HG02798 (cell line): ENCODE data around the gene LINC01488.

ENCODE experiments used
- ATAC-seq: cut with Tn5 transposase; IDR thresholded peaks from one replicate; pipeline ENCODE4 v1.9.1; 2021; ENCODE audit warnings: mild to moderate bottlenecking; ENCODE audit not compliant: unreplicated experiment, poor library complexity

LINC01488 gene

DNA sequence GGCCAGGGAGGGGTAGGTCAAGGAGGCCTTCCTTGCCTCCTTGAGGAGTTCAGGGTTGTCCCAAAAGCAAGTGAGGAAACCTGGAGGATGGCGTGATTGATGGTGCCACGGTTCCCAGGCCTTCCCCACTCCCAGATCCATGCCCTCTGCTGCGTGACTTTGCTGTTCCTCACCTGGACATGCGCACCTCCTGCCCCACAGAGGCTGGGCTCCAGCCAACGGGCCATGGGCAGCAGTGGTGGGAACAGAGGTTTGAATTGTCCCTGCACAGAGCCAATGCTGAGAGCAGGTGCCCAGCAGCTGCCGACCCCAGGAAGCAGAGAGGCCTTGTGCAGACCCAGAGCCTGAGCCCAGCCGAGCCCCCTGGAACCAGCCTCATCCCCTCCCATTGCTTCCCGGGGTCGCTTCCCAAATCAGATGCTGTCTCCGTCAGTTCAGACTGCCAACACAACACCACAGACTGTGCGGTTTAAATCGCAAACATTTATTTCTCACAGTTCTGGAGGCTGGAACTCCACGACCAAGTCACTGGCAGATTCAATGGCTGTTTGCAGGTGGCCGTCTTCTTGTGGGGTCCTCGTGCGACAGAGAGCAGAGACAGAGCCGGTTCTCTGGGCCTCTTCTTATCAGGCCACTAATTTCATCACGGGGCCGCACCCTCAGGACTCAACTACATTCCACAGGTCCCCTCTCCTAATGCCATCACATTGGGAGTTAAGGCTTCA is 6.2 kb upstream of the LINC01488 start:
- no peak for ATAC-seq

DNA sequence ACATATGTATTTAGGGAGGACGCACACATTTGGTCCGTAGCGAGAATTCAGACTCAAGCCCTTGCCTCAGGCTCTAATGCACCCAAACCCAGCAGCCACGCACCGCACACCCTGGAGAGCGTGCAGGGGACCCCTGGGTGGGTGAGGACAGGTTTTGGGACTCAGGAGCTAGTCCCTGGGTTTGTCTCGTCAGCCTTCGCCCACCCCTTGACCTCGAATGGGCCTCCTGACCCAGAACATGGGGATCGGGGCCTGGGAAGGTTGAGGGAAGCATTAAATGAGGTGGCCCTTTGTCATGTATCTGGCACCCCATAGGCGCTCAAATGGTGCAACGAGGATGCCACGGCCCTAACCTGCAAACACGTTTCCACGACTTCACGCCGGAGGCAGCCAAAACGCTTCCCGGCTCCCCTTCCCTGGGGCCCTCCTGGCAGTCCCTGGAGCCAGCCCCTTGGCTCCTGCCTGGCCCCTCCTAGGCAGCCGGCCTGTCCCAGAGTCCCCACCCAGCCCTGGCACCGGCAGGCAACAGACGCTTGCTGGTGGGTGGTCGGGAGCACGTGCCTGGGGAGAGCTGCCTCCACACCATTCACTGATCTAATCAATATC is 5.5 kb upstream of the LINC01488 start:
- no peak for ATAC-seq

DNA sequence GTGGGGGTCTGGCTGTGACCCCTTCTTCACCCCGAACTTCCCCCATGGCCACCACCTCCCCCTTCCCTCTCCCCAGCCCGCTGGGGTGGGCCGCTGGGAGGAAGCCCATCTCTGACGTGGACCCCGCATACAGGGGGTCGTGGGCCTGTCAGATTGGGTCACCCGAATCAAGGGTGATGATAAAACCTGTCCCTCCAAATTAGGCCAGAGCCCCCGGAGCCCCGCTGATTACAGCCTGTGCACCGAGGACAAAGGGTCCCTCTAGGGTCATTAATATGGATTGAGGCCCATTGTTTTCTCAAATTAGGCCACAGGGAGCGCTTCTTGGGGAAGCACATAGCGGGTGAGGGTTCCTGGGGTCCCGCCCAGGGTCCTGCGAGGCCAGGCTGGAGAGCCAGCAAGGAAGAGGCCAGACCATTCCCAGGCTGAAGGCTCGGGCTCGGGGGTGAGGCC is 4.9 kb upstream of the LINC01488 start:
- ATAC-seq = no peak

GRCh38 chr11:69477086-69477485 is 4.4 kb upstream of the LINC01488 start:
- no peak for ATAC-seq

DNA sequence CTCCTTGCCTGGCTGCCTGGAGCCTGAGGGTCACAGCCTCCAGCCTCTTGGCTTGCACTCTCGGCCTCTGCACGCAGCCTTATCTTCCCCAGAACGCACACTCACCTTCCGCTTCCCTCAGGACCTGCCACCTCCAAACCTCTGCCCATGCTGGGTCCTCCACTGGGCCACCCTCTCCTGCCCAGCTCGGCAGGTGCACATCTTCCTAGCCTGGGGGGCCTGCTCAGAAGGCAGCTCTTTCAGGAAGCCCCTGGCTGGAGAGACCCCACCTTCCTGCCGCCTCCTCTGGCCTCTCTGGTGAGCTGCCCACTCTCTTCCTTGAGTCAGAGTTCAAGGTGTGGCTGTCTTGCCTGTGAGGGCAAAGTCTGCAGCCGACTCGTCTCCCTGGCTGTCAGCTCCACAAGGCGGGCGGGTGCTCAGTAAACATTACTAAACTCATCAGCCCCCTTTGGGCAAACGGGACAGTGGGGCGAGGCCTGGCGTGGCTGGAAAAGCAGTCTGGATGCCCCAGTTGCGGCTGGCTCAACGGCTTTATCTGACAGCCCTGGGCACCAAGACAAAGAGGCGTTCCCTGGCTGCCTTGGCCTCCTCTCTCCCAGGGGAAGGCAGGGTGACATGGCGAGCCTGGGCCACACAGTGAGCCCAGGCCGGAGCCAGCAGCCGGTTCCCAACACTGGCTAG is 1.7 kb upstream of the LINC01488 start:
- no peak for ATAC-seq

DNA sequence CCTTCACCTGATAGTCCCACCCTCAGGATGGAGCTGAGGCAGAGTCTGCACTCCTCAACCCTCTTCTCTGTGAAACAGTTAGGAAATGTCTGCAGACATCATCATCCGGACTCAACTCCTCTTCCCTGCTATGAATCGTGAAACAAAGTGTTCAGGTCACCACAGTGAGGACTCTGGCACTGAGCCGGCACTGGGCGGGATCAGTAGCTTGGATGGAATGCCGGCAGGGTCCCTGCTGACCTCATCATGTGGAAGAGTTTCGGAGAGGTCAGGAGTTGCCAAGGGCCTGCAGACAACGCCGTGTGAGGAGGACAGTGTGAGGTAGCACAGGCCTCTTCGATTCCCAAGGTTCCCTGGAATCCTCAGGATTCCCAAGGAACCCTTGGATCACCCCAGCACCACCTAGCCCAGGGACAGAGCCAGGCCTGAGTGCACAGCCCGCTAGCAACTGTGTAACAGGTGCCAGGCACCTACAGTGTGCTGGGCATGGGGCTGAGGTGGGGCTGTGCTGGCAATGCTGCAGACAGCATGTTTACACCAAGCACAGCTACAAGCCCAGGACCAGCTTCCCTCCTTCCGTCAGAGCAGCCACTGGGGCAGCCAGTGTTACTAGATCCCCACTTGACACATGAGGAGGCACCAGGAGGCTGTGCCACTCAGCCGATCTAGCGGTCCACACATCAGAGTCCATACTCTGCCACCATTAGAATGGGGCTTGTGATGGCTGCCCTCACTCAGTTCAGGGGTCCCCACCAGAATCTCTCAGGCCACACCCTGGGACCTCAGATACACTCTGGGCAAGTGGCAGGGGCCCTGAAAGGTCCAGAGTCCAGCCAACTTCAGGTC is 693 bp upstream of the LINC01488 start:
- no peak for ATAC-seq

DNA sequence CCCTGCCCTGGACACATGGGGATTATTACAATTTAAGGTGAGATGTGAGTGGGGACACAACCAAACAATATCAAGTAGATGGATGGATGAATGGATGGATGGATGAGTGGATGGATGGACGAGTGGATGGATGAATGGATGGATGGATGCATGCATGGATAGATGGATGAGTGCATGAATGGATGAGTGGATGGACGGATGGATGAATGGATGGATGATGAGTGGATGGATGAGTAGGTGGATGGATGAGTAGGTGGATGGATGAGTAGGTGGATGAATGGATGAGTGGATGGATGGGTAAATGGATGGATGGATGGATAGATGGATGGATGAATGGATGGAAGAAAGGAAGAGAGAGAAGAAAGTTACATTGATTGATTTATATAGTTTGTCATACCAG is 859 bp downstream of the LINC01488 start:
- ATAC-seq = no peak

DNA sequence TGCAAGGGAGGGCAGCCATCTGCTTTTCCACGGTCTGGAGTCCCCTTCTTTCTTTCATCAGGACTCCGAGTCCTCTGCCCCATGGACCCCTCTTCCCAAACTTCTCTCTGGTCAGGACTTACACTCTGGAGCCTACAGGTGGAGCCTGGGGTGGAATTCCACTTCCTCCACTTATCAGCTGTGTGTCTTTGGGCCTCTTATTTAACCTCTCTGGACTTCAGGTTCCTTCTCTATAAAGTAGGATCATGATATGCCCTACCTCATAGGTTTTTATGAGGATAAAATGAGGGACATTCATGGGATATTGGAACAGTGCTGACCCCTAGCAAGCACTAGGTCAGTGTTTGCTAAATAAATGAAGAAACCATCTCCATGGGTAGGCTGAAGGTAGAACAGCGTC is 1.7 kb downstream of the LINC01488 start:
- no peak for ATAC-seq

DNA sequence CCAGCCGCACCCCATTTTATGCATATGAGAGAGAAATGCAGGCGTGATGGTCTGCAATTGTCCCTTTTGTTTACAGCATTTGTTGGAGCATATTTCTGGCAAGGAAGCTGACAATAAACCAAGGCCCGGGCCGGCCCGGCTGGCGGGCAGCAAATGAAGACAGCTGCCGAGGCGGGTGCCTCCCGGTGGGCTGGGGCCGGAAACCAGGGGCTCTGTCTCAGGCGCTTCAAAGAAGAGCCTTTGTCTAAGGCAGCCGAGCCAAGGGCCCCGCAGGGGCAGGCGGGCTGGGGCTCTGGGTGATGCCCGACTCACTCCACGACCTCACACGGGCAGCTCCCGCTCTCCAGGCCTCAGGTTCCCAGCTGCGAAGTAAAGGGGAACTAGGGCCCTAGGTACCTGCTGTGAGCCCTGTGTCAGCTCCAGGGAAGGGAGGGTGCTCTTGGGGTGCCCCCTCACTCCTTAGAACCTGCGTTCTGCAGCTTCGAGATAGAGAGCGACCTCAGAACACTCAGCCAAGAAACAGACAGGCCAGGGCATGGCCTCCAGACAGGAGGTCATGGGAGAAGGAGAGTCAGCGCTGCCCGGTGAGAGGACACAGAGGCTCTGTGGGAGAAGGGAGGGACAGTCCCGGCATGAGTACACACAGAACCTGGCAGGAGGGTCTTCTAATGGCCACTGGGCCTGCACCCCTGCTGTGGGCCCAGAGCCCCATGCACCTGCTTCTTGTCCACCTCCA is 2.4 kb downstream of the LINC01488 start:
- ATAC-seq = no peak

DNA sequence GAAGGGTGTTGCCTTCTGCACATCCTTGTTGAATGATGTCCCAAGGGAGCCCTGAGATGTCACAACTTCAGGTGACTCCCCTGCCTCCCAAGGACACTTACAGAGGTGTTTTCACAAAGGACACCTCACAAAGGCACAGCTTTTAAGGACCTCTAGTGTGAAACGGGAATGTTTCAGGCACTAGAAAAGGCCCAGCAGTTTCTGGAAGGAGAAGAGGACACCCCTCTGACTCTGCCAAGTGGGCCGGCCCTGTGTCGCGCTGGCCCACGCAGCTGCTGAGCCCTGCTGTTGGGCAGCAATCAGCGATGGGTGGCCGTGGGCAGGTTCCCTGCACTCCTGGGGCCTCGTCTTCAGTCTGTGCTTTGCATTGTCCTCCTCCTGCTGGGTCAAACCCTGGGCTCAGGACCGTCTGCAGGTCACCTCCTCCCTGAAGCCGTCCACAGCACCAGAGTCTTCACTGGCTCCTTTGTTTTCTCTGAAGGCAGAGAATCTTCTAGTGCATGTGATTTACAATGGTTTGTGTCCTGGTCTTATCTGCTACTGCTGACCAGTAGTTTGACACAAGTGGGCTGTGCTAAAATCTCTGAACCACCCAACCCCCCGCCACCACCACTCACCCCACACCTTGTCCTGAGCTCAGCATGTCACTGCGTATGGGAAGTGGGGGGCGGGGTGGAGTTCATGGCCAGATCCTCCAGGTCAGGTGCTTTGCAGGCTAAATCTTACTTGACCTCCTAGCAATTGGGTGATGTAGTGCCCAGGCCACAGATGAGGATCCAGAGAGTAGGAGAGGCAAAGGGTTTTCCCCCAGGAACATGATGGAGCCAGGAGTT is 3.2 kb downstream of the LINC01488 start:
- no peak for ATAC-seq

DNA sequence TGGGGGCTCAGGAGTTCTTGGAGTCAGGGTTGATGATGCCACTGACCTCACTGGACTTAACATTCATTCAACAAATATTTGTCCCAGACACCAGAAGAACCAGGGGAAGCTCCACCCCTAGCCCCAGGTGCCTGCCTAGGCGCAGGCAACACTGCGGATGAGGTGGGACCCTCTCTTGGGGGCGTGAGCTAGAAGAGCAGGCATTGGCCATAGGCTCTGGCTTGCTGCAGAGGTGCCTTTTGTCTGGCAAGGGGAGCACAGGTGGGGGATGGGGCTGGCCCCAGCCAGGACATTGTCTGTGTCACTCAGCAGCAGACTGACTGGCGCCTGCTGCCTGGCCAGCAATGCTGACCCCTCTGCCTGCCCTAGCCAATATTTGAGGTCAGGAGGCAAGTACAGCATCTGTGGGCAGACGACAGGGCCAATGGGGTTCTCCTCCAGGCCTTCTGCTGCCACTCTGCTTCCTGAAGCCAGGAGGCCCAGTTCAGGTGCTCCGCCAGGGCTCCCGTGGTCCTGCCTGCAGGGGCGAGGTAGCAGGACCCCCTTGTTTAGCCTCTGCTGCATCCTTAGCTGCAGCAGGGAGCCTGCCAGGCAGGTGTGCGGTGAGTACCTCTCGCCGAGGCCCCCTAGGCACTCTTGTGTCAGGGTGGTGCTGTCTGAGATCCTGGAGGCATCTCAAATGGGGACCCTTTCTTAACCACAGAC is 4.0 kb downstream of the LINC01488 start:
- no peak for ATAC-seq

DNA sequence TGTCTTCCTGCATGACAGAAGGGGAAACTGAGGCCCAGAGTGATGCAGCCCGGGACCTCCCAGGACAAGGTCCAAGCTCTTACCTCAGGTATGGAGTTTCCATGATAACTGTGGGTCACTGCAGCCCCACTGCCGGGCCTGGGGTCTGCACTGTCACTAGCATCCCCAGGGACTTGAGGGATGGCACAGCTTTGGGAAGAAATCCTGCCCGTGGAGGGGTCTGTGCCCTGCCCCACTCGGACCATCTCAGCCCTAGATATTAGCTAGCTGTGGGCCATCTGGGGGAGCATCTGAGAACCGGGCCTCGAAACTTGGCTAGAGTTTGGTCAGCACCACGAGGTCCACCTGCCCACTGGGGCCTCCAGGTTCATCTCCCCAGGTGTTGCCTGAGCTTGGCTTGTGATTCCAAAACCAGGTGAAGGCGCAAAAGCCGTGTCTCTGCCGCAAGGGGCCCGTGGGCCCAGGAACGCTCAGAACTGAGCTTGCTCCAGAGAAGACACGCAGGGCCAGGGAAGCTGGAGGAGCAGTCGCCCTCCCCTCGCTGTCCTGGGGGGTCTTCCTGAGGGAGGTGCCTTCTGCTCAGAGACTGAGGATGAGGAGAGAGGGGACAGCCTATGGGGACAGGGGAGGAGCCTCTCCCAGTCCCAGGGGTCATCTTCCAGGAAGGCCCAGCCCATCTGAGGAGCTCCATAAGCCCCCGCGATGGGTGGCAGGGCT is 4.8 kb downstream of the LINC01488 start:
- no peak for ATAC-seq

- ATAC-seq = no peak
Measured at GRCh38 chr11:69486773-69487291, 5.4 kb downstream of the LINC01488 start.

DNA sequence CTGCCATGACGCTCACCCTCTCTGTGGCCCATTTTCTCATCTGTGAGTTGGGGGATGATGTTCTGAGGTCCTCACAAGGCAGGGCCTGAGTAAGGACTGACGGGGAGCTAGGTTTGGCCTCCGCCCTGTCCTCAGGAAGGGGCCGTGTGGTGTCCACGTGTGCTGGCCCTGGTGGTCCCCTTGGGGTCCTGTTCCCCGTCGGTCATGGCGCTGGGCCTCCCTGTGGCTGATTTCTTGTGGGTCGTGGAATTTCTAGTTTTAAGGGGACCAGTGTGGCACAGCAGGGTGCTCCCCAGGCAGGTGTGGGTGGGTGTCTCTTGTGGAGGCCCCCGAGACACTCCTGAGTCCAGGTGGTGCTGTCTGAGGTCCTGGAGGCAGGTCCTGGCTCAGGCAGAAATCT is 5.9 kb downstream of the LINC01488 start:
- no peak for ATAC-seq

- no peak for ATAC-seq
Measured at GRCh38 chr11:69487849-69488542, 6.5 kb downstream of the LINC01488 start.

GRCh38 chr11:69488543-69488940 is 7.1 kb downstream of the LINC01488 start:
- ATAC-seq = no peak
